ENCODE measurements around the gene GALNT18. TPM values are rescaled to one million over a fixed set of nuclear protein-coding genes. Genes with fewer than 3 reads are reported as not detected.

GALNT18 gene
- total RNA-seq, 1 donor from 2014 or later: 38.4 TPM

GRCh38 chr11:11334607-11335006 lies 287.2 kb downstream of the GALNT18 start:
- Mint-ChIP-seq H3K4me1 (ENCODE audit: low read depth) (peaks cover 12% of the 10 kb centered on the region), H3K27me3 (ENCODE audit: low read depth) (peaks cover 23% of the 10 kb centered on the region), H3K4me3 (ENCODE audit: unreplicated experiment) (no peak overlapping the region), H3K36me3 (ENCODE audit: low read depth) (peaks cover 61% of the 10 kb centered on the region), H3K27ac (ENCODE audit: unreplicated experiment) (no peak overlapping the region), H3K9me3 (ENCODE audit: low read depth) (no peaks in the 10 kb centered on the region)
- no peak for DNase-seq (ENCODE audit: low spot score)
- TF ChIP-seq CTCF (IDR thresholded peaks at IDR 0.05): no peak

- no peak for DNase-seq (ENCODE audit: low spot score)
- H3K36me3 Mint-ChIP-seq (ENCODE audit: low read depth): peaks cover 50% of the 10 kb centered on the region
- no peaks in the 10 kb centered on the region for H3K4me1 Mint-ChIP-seq (ENCODE audit: low read depth)
- peaks cover 13% of the 10 kb centered on the region for H3K27me3 Mint-ChIP-seq (ENCODE audit: low read depth)
- H3K27ac Mint-ChIP-seq (ENCODE audit: unreplicated experiment): no peak overlapping the region
- no peaks in the 10 kb centered on the region for H3K9me3 Mint-ChIP-seq (ENCODE audit: low read depth)
- no peak overlapping the region for H3K4me3 Mint-ChIP-seq (ENCODE audit: unreplicated experiment)
- TF ChIP-seq CTCF (IDR thresholded peaks at IDR 0.05): no peak
These were observed 289.6 kb downstream of the GALNT18 start for GRCh38 chr11:11332141-11332710.

GRCh38 chr11:11329062-11329806 lies 292.6 kb downstream of the GALNT18 start:
- no peak overlapping the region for H3K4me3 Mint-ChIP-seq (ENCODE audit: unreplicated experiment)

GRCh38 chr11:11324090-11324489 lies 297.7 kb downstream of the GALNT18 start:
- H3K36me3 Mint-ChIP-seq (ENCODE audit: low read depth): peaks cover 48% of the 10 kb centered on the region

More at GRCh38 chr11:11329062-11329806, 292.6 kb downstream of the GALNT18 start:
- Mint-ChIP-seq H3K4me1 (ENCODE audit: low read depth) (no peaks in the 10 kb centered on the region), H3K36me3 (ENCODE audit: low read depth) (peaks cover 55% of the 10 kb centered on the region), H3K27ac (ENCODE audit: unreplicated experiment) (no peak overlapping the region), H3K27me3 (ENCODE audit: low read depth) (no peaks in the 10 kb centered on the region), H3K9me3 (ENCODE audit: low read depth) (peaks cover 3% of the 10 kb centered on the region)
- DNase-seq (ENCODE audit: low spot score): no peak
- TF ChIP-seq CTCF (IDR thresholded peaks at IDR 0.05): no peak

GRCh38 chr11:11322101-11322500 lies 299.7 kb downstream of the GALNT18 start:
- TF ChIP-seq CTCF (IDR thresholded peaks at IDR 0.05): no peak

More at GRCh38 chr11:11324090-11324489, 297.7 kb downstream of the GALNT18 start:
- Mint-ChIP-seq H3K27ac (ENCODE audit: unreplicated experiment) (no peak overlapping the region), H3K27me3 (ENCODE audit: low read depth) (no peaks in the 10 kb centered on the region), H3K4me1 (ENCODE audit: low read depth) (no peaks in the 10 kb centered on the region), H3K4me3 (ENCODE audit: unreplicated experiment) (no peak overlapping the region), H3K9me3 (ENCODE audit: low read depth) (peaks cover 13% of the 10 kb centered on the region)
- no peak for TF ChIP-seq CTCF (IDR thresholded peaks at IDR 0.05)
- no peak for DNase-seq (ENCODE audit: low spot score)

More at GRCh38 chr11:11322101-11322500, 299.7 kb downstream of the GALNT18 start:
- Mint-ChIP-seq H3K36me3 (ENCODE audit: low read depth) (peaks cover 55% of the 10 kb centered on the region), H3K27me3 (ENCODE audit: low read depth) (no peaks in the 10 kb centered on the region), H3K4me3 (ENCODE audit: unreplicated experiment) (no peak overlapping the region), H3K4me1 (ENCODE audit: low read depth) (no peaks in the 10 kb centered on the region), H3K9me3 (ENCODE audit: low read depth) (peaks cover 13% of the 10 kb centered on the region), H3K27ac (ENCODE audit: unreplicated experiment) (no peak overlapping the region)
- no peak for DNase-seq (ENCODE audit: low spot score)
